A172 (cell line): ENCODE results near the gene MARCHF11. TPM values are rescaled to one million over a fixed set of nuclear protein-coding genes. Genes with fewer than 3 reads are reported as not detected.

ENCODE experiments used
- DNase-seq: peaks from one replicate; pipeline ENCODE4 v3.0.0-alpha.2; 2015; ENCODE audit warnings: low spot score
- total RNA-seq: library from RNA; depleted of rRNA; stranded (reverse); fragments of >200 nt; shearing (Covaris generic); gene quantifications from 2 replicates; pipeline ENCODE4 v1.2.3, GENCODE V29; 2014; rRNA removed

Gene MARCHF11
- not detected in 2 replicates for total RNA-seq

GRCh38 chr5:16179511-16179935 is at the start of gene MARCHF11:
MARCHF11 (minus strand) TSS chr5:16179791; CDS start chr5:16179575, 216 bp downstream.
- DNase-seq: no peak

GRCh38 chr5:16225927-16226326 is 46.3 kb upstream of the MARCHF11 start:
- no peak for DNase-seq

GRCh38 chr5:16192311-16192710 is 12.7 kb upstream of the MARCHF11 start:
- DNase-seq: no peak

DNA sequence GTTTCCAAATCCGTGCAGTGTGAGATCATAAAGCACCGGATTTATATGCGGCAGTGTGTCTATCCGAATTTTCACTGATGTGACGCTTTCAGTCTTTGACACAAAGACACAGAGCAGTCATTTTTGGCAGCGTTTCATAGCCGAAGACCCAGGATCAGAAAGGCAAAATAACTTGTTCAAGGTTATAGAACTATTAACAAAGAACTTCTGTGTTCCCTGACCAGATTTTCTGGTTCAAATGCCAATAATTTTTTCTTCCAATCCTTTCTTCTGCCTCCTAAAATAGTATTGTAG is 1.1 kb upstream of the MARCHF11 start:
- DNase-seq: no peak

DNA sequence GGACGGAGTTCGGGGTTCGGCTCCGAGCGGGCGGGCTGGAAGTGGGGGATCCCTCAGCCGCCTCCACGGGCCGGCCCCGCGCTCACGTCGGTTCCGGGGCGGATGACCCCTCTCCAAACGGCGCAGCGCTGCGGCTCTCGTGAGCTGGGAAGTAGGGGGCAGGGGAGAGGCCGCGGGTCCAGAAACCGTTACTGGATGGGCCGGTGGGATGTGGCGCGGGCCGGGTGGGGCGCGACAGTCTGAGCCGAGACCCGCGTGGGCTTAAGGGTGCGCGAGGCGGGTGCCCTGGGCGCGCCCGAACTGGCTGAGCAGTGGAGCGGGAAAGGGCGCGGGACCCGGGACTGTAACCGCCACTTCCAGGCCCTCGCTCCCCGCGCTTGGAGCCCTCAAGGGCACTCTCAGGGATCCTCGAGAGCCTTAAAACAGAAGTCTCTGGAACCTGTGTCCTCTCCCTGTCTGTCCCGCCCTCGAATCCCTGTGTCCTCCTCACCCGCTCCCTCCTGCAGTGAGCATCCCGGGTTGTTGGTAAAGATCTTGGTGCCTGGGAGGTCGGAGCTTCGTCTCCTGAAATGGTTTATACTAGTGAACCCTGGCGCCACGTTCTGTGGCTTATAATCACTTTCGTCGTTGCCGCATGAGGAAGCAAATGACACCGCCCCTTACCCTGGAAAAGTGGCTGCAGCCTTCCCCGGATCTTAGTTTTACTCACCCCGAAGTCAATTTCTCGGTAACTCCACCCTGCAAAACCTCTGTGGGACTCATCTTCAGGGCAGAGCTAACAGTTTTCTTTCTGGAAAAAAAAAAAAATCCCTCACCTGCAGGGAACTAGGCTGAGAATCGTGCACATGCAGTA is 571 bp upstream of the MARCHF11 start:
- DNase-seq: no peak

DNA sequence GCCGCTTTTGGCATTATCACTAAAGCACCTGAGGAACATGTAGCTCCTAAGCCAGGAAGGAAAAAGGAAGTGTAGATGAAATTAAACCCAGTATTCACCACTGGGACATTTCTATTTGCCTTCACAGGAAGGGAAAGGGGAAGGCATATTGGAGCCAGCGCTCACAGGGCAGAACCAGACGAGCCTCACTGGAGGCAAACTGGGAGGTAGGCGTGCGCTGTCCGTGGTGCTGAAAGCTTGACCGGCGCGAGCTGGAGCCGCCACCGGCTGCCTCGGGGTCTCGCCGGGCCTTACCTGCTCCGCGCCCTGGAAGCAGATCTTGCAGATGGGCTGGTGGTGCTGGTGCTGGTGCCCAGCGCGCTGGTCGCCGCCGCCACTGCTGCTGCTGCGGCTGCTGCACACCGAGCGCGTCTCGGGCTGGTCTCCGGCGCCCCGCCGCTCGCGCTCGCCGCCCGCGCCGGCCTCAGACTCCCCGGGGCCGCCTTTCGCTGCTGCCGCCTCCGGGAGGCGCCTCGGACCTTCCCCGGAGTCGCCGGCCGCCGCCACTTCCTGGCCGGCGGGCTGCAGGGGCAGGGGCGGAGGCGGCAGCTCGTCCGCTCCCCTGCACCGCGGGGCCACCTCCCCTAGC is 732 bp downstream of the MARCHF11 start:
- no peak for DNase-seq

DNA sequence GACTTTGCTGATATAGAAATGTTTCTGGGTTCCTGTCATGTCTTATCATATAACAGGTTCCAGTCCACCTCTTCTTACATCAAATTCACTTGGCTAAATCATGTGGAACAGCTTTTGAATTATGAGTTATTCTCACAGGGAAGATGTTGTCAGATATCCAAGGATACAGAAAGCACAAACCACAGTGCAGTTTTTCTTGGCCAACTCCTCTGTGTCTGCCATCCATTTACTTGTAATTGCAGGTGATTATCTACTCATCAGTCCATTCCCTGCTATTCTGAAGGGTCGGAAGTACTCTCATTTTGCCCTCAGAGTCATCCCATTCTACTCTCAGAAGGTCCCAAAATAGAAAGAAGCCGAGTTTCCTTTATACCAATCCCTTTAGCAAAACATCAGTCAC is 10.0 kb downstream of the MARCHF11 start:
- no peak for DNase-seq

GRCh38 chr5:16160706-16161105 is 18.9 kb downstream of the MARCHF11 start:
- peak; percentile 62 for DNase-seq

GRCh38 chr5:16159636-16160035 is 20.0 kb downstream of the MARCHF11 start:
- DNase-seq: no peak

DNA sequence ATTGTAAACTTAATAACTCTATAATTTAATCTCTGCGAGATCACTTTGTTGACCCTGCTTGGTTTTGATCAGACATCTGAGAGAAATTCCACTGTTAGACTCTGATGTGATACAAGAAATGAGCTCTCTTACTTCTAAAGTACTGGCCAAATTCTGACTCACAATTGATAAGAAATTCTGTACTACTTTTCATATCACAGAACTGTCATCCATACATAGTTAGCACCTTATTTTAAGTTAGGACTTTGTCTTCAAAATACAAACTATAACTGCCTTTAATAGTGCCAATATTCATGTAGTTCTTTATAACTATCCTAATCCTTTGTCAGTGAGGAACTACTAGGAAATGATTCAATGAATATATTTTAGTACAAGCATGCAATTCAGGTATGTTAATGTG is 23.4 kb downstream of the MARCHF11 start:
- no peak for DNase-seq

DNA sequence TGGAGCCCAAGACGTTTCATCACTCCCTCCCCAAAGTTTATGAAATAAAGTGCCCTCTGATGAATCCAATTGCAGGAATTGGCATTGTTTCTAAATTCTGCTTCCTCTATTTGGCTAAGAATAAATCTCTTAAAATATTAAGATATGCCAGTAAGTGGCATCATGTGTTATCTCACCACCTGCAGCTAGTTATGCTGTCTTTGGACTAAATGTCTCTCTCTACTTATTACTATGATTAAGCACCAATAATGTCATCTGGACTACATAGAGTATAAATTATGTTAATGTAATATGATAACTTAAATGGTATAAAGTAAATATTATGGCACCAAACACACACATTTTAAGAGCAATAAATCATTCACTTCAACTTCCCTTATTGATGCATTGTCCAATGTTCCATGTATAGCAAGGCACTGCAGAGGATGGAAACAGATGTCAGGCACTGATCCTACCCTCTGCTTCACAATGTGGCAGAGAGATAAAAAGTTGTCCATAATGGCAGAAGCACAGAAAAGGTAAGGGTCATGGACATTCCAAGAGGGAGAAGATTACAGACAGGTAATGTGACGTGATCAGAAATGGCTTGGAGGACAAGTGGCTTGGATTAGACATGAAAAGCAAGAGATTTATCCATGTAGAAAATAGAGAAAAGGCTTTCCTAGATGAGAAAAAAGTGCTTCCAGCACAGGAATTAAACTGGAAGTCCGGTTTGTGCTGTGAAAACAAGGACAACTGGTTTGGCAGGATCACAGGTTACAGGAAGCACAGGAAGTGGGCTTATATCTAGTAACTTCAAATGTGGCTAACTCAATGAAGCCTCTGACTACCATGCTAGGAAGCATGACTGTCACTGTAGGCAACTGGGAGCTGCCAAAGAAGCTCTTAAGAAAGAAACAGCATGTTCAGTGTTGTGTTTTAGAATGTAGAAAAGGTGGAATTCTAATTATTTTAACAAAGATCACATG is 26.7 kb downstream of the MARCHF11 start:
- no peak for DNase-seq

DNA sequence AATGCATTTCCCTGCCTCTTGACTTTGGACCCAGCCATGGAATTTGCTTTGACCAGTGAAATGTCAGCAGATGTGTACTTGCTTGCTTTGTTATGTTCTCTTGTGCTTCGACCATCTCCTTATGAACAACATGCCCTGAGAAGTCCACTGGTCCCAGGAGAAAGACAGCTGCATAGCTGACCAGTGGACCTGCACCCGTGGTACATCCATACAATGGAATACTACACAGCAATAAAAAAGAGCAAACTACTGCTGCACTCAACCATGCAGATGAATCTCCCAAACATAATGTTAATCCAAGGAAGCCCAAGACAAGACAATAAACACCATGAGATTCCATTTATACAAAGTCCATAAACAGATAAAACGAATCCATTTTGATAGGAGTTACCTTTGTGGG is 30.0 kb downstream of the MARCHF11 start:
- DNase-seq: no peak

DNA sequence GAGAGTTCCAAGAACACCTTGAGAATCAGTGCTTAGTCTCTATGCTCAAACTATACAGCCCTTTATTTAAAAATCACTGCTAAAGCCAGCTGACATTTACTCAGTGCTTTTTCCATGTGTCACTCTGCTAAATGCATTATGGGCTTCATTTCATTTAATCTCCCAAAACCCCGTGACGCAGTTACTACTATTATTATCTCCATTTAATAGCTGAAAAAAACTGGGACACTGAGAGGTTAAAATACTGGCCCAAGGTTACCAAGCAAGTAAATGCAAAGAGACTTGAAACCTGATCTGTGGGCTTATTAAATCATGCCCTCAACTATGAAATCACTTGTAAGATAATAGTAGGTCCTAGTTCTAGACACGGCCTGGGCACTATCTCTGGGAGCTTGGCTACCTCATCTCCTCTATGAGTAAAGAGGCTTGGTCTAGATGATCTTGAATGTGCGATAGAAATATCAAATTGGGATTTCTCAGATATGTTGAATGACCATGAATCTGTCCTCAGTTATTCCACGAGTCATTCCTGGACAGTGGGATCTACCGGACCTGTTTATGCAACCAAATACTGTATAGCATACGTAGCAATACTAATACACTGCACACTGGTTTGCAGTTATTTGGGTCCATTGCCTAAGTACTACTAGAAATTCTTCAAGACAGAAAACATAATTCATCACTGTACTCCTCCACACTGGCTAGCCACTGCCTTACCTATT is 32.3 kb downstream of the MARCHF11 start:
- no peak for DNase-seq

DNA sequence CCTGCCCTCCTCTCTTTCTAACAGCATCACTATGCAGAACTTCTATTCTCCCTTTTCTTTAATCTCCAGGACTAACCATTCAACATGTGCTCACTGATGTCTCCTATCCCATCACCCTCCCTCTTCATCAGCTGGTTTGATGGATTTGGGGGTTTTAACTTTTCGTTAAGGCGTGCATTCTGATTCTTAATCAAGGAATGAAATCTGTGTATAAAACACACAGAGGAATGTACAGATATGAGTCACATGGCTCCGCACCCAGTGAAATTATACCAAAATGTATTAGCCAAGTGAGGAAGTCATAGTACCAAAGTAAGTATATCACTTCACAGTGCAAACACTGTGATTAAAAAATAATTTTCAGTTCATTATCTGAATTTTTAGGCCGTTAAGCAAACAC is 35.2 kb downstream of the MARCHF11 start:
- no peak for DNase-seq

DNA sequence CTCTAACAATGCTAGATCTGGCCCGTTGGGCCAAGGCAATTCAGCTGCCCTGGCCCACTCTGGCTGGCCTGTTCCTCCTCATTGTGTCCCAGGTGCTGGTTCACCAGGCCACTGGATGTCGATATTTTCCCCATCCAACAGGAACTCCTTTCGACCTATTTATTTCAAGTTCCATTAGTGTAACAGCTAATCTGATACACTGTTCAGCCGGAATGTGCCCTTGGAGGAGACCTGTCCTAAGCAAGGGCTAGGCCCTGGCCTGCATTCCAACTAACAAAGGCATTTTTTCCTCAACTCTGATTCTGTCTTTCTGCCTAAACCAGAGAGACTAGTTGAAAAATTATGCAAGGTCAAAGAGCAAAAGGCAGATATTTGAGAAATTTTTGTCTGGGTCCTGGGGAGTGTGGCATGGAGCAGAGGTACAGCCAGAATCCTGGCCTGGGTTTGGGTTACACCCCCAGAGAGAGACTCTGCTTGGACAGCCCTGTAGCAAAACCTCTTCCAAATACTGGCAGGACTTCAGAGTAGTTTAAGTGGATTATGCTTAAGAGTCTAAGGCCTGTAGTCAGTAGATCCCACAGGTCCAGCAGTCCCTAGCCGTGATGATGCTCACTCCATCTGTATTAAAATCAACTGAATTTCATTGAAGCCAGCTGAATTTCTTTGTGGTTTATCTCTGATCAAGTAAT is 36.1 kb downstream of the MARCHF11 start:
- no peak for DNase-seq

DNA sequence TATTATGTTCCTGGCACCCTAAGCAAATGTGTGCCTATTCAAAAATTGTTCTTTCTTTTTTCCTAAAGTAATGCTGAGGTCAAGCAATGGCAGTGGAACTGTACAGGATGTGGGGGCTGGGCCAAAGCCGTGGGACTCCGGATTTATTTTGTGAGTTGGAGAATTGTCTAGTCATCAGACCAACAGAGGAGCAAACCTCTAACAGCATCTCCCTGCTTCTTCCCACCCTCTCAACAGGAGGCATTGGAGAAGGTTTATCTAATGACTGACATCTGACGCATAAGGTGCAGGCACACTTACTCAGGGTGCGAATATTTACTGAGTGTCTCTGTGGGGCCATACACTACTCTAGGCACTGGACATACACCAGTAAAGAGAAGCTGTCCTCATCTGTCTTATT is 38.6 kb downstream of the MARCHF11 start:
- DNase-seq: peak; percentile 49

GRCh38 chr5:16140417-16140816 is 39.2 kb downstream of the MARCHF11 start:
- no peak for DNase-seq

DNA sequence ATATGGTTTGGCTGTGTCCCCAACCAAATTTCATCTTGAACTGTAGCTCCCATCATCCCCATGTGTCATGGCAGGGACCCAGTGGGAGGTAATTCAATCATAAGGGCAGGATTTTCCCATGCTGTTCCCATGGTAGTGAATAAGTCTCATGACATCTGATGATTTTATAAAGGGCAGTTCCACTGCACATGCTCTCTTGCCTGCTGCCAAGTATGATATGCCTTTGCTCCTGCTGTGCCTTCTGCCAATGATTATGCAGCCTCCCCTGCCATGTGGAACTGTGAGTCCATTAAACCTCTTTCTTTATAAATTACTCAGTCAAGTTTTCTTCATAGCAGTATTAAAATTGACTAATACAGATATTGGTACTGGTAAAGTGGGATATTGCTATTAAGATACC is 42.4 kb downstream of the MARCHF11 start:
- DNase-seq: no peak

DNA sequence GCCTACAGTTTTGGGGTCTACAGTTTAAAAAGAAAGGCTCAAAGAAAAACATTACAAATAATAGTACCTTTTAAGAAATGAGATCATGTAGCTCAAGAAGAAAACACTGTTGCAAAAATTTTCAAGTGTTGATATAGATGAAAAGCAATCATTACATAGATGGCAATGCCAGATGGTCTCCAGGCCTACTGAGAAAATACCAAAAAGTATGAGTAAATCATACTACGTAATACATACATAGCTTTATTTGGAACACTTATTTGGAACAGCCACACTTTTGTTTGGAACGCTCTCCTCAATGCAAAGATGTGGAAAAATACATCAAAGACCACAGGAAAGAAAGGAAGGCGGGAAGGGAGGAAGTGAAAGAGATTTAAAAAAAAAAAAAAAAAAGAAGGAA is 44.1 kb downstream of the MARCHF11 start:
- DNase-seq: no peak

DNA sequence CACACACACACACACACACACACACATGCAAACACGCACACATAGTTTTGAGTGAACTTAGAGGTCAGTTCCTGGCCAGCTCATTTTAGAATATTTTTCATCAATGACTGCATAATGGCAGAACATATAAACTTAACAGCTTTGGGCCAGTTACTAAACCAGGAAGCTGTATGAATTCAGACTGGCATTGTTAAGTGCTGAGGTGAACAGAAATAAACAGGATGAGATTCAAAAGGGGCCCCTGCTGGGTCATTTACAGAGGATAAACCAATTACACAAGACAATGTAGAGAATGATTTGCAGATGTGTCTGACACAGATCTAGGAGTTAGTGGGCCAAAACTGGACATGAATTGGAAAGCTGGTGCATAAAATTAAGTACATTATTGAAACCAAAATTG is 44.6 kb downstream of the MARCHF11 start:
- DNase-seq: no peak

DNA sequence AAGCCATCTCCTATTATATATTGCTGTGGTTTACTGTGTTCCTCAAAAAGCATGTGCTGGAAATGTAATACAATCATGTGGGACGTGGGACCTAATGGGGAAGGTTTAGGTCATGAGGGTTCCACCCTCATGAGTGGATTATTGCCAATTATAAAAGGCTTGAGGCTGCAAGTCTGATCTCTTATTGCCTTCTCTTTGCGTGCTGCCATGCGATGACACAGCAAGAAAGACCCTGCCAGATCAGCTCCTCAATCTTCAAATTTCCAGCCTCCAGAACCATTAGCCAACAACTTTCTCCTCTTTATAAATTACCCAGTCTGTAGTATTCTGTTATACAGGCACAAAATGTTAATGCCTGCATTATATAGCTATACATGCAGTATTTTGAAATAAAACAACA is 45.4 kb downstream of the MARCHF11 start:
- no peak for DNase-seq
